K562 (cell line): Measurements from ENCODE around the gene TMEM267. TPM values are rescaled to one million over a fixed set of nuclear protein-coding genes. Genes with fewer than 3 reads are reported as not detected.

ENCODE experiments used
- ATAC-seq: fragments of 200-7000 bp; cut with Tn5 transposase; 3 replicates; pipeline ENCODE4 v1.9.1; 2020; ENCODE audit warnings: moderate library complexity
- BruUV-seq: library from RNA; stranded (reverse); fragments of 400-500 nt; replicated peaks from 2 replicates; lab custom pipeline; 2021; lab: Mats Ljungman, UMichigan
- CTCF ChIA-PET: fragments of 300-600 bp; formaldehyde crosslinking; extraction: SDS; loops from one replicate; lab custom pipeline; 2021; ENCODE audit warnings: low intra/inter-chr PET ratio; lab: Yijun Ruan, JAX
- POLR2A ChIA-PET: fragments of 300-600, 350-650 bp; sonication (Branson Sonifier 250); formaldehyde crosslinking; extraction: SDS; loops from one replicate; lab custom pipeline; 2021; ENCODE audit warnings: antibody characterized with exemption, inconsistent platforms; lab: Yijun Ruan, JAX
- DNase-seq, 4 experiments: peaks; one replicate each; pipeline versions ENCODE4 v3.0.0 to v3.0.0-alpha.2; 2011 to 2018; ENCODE audit warnings: low spot score in 3 of 4, mixed read lengths in 3 of 4; ENCODE audit errors: extremely low read depth in 1 of 4
- FAIRE-seq: peaks from 2 replicates; lab custom pipeline; 2011; peaks lifted over from hg19 to GRCh38; lab: Jason Lieb, UNC
- H2AFZ ChIP-seq: 2 replicates; pipeline ENCODE4 v1.6.0; 2011; ENCODE audit warnings: low read depth, low read length, control low read depth, inconsistent platforms
- H3K27ac ChIP-seq: fragments of 200-600 bp; 3 replicates; pipeline ENCODE4 v1.8.0; 2011; ENCODE audit warnings: low read depth, mild to moderate bottlenecking, control low read depth, inconsistent platforms, low read length, moderate library complexity, mixed read lengths; ENCODE audit errors: extremely low read depth
- H3K27me3 ChIP-seq, 2 experiments: fragments of 300-600 bp in 1 of 2; 2 replicates in 1 of 2; 3 replicates in 1 of 2; pipeline versions ENCODE4 v1.6.0 to v1.8.0; 2011; ENCODE audit warnings: inconsistent platforms in 2 of 2, low read length in 2 of 2, mild to moderate bottlenecking in 1 of 2, mixed read lengths in 1 of 2, moderate library complexity in 1 of 2; ENCODE audit not compliant: control insufficient read depth in 2 of 2, insufficient read depth in 2 of 2
- H3K36me3 ChIP-seq: fragments of 300-600 bp; 3 replicates; pipeline ENCODE4 v1.8.0; 2011; ENCODE audit warnings: mild to moderate bottlenecking, low read length, inconsistent platforms; ENCODE audit not compliant: control insufficient read depth, insufficient read depth
- H3K4me1 ChIP-seq, 2 experiments: fragments of 200-600 bp in 1 of 2; replicated peaks in 1 of 2; 2 replicates in 1 of 2; 3 replicates in 1 of 2; pipeline versions ENCODE4 v1.5.1 to v1.8.0; 2011; ENCODE audit warnings: inconsistent platforms in 2 of 2, low read length in 2 of 2, mild to moderate bottlenecking in 1 of 2, mixed read lengths in 1 of 2, moderate library complexity in 1 of 2; ENCODE audit not compliant: control insufficient read depth in 2 of 2, insufficient read depth in 2 of 2
- H3K4me2 ChIP-seq: 2 replicates; pipeline ENCODE4 v1.6.1; 2011; ENCODE audit warnings: low read length, control low read depth, inconsistent platforms, mixed read lengths; ENCODE audit not compliant: insufficient read depth
- H3K4me3 ChIP-seq: fragments of 200-600 bp; sonication (generic), shearing (Covaris generic); 2 replicates; pipeline ENCODE4 v1.5.1; 2016; ENCODE audit warnings: control low read depth, inconsistent platforms
- H3K79me2 ChIP-seq: fragments of 200-600 bp; 3 replicates; pipeline ENCODE4 v1.8.0; 2011; ENCODE audit warnings: low read length, inconsistent platforms; ENCODE audit not compliant: control insufficient read depth, insufficient read depth
- H3K9ac ChIP-seq, 2 experiments: 2 replicates each; pipeline versions ENCODE4 v1.6.0 to v1.6.1; 2011; ENCODE audit warnings: low read depth in 2 of 2, low read length in 2 of 2, control low read depth in 1 of 2, inconsistent platforms in 1 of 2, mild to moderate bottlenecking in 1 of 2, mixed read lengths in 1 of 2; ENCODE audit not compliant: insufficient read depth in 1 of 2
- H3K9me1 ChIP-seq: one replicate; pipeline ENCODE4 v1.6.0; 2011; ENCODE audit warnings: inconsistent platforms, mild to moderate bottlenecking, low read length, moderate library complexity; ENCODE audit not compliant: control insufficient read depth, insufficient read depth
- H3K9me3 ChIP-seq: replicated peaks from 2 replicates; pipeline ENCODE4 v1.5.1; 2011; ENCODE audit warnings: low read depth, low read length, inconsistent platforms; ENCODE audit not compliant: control insufficient read depth, insufficient read depth
- H4K20me1 ChIP-seq: replicated peaks from 2 replicates; pipeline ENCODE4 v1.6.1; 2011; ENCODE audit warnings: low read length, inconsistent platforms, mixed read lengths; ENCODE audit not compliant: control insufficient read depth, insufficient read depth
- ATF7 ChIP-seq: fragments of 450-650 bp; IDR thresholded peaks from 2 replicates; pipeline ENCODE4 v1.7.1; 2014; ENCODE audit warnings: mild to moderate bottlenecking, moderate library complexity
- CEBPG ChIP-seq, 3 experiments: fragments of 200-800 bp in 1 of 3; sonication (Bioruptor generic) in 1 of 3; sonication (generic) in 1 of 3; formaldehyde crosslinking in 1 of 3; IDR thresholded peaks in 2 of 3; conservative IDR thresholded peaks in 1 of 3; 2 replicates each; pipeline versions ENCODE4 v1.6.1 to v1.8.0; 2016 to 2022; ENCODE audit warnings: missing compliant biosample characterization in 2 of 3, missing genetic modification characterization in 2 of 3, mild to moderate bottlenecking in 1 of 3, missing genetic modification reagents in 1 of 3
- FOXP1 ChIP-seq: sonication (generic); formaldehyde crosslinking; IDR thresholded peaks from 2 replicates; pipeline ENCODE4 v1.8.0; 2022; ENCODE audit warnings: mild to moderate bottlenecking, missing genetic modification reagents
- IFI16 ChIP-seq: fragments of 250-450 bp; sonication (Bioruptor Pico); IDR thresholded peaks from 2 replicates; pipeline ENCODE4 v2.1.2; 2022; ENCODE audit warnings: mild to moderate bottlenecking, inconsistent platforms
- SMAD4 ChIP-seq: fragments of 250-450 bp; sonication (Bioruptor Pico); conservative IDR thresholded peaks from 2 replicates; pipeline ENCODE4 v1.8.0; 2021; ENCODE audit warnings: inconsistent platforms, mild to moderate bottlenecking, moderate library complexity
- U2AF2 ChIP-seq: fragments of 200-400 bp; formaldehyde crosslinking; optimal IDR thresholded peaks from 2 replicates; pipeline ENCODE3; 2017; ENCODE audit warnings: low read depth, mild to moderate bottlenecking, low read length
- ZNF76 ChIP-seq: fragments of 250-450 bp; sonication (Bioruptor Pico); IDR thresholded peaks from 2 replicates; pipeline ENCODE4 v1.4.0; 2020; ENCODE audit warnings: mild to moderate bottlenecking, moderate library complexity, borderline replicate concordance
- WGBS: fragments of 100-300 bp; shearing (Covaris generic); methylation state at CpG from one replicate; pipeline ENCODE4 v1.1.6; 2016; ENCODE audit warnings: low coverage, mixed read lengths; ENCODE audit not compliant: insufficient coverage; ENCODE audit errors: missing lambda C conversion rate; 5-methylcytosine and 5-hydroxymethylcytosine counted together
- in situ Hi-C: fragments of 300-500 bp; cut with MboI; formaldehyde crosslinking; loops from 4 replicates; pipeline ENCODE4 v1.15.0; 2018; ENCODE audit warnings: inconsistent platforms, mixed read lengths
- intact Hi-C: fragments of 100-400 bp; cut with micrococcal nuclease; formaldehyde crosslinking; loops from 2 replicates; pipeline ENCODE4 v1.14.2; 2022
- polyA plus RNA-seq, 8 experiments: library from polyadenylated mRNA; depleted of rRNA in 4 of 8; stranded (reverse) in 5 of 8; unstranded in 3 of 8; fragments of >200 nt; fragmentation: Nextera tagmentation in 2 of 8; fragmentation: Illumina TruSeq in 1 of 8; extraction: Ambion mirVana in 2 of 8; extraction: Trizol in 1 of 8; gene quantifications; 2 replicates each; pipeline versions ENCODE4 v1.2.1 to v1.2.3, GENCODE V29; 2011 to 2014; ENCODE audit warnings: inconsistent platforms in 1 of 8, missing spikeins in 1 of 8
- total RNA-seq, 7 experiments: library from RNA; depleted of rRNA in 6 of 7; stranded (reverse); fragments of >200 nt in 6 of 7; fragmentation: Illumina TruSeq in 2 of 7; extraction: Trizol in 2 of 7; gene quantifications; 2 replicates each; pipeline versions ENCODE4 v1.2.1 to v1.2.3, GENCODE V29; 2011 to 2021; ENCODE audit warnings: low replicate concordance in 1 of 7
- TF ChIP-seq, protein P1 (sequence below): fragments of 250-450 bp; sonication (Bioruptor Pico); IDR thresholded peaks from 2 replicates; pipeline ENCODE4 v1.9.0; 2021; ENCODE audit warnings: mild to moderate bottlenecking, inconsistent platforms
- TF ChIP-seq, protein P2 (sequence below): fragments of 250-450 bp; sonication (Bioruptor Pico); IDR thresholded peaks from 2 replicates; pipeline ENCODE4 v1.4.0; 2020; ENCODE audit warnings: borderline replicate concordance
- TF ChIP-seq, protein P3 (sequence below): fragments of 450-650 bp; IDR thresholded peaks from 2 replicates; pipeline ENCODE4 v1.6.1; 2016; ENCODE audit warnings: low read depth, mild to moderate bottlenecking, moderate library complexity
- TF ChIP-seq, protein P4 (sequence below), 2 experiments: fragments of 450-650 bp in 1 of 2; sonication (generic) in 1 of 2; formaldehyde crosslinking in 1 of 2; IDR thresholded peaks in 1 of 2; conservative IDR thresholded peaks in 1 of 2; 2 replicates each; pipeline versions ENCODE4 v1.6.1 to v1.8.1; 2016 to 2023; ENCODE audit warnings: mild to moderate bottlenecking in 2 of 2, moderate library complexity in 2 of 2, inconsistent platforms in 1 of 2, missing genetic modification reagents in 1 of 2

The TMEM267 gene
- total and polyA plus RNA-seq, 9 of the 15 experiments (the other 6 are each of a cell fraction or from before 2014, with no cell fraction given) = 8.1 to 61.1 (median 17.8) TPM

DNA sequence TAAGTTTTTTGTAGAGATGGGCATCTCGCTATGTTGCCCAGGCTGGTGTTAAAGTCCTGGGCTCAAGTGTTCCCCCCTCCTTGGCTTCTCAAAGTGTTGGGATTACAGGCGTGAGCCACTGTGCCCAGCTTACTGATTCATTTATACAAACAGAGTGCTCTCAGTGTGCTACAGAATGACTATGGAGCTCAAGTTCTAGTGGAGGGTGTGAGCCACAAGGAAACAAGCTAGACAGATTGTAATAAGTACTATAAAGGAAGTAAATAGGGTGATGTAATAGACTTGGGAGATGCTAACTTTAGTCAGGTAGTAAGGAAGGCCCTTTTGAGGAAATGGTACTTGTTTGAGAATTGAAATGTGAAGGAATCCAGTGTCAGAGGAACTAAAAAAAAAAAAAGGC is 1.7 kb upstream of the TMEM267 start:
- no peaks in the 10 kb centered on the region for H4K20me1 ChIP-seq
- no peak overlapping the region for H3K4me3 ChIP-seq
- DNase-seq (no peak), ATAC-seq (no peak), FAIRE-seq (no peak)
- ChIA-PET POLR2A (interaction anchor here (1.0 to 4.2 kb wide), 10 partner anchors 12 to 417 kb away, joined by 3 to 43 read pairs (median 6); partner anchors contain the start of genes C5orf34, NNT and ZNF131), CTCF (interaction anchor here (0.6 kb wide), 2 partner anchors 28 to 493 kb away, joined by 3 to 6 read pairs; no protein-coding TSS in a partner anchor)
- no peak overlapping the region; the same call in 1 of the 2 replicates for H3K4me2 ChIP-seq
- H3K9me3 ChIP-seq = 0 out of 2 replicates have a peak, but pooled peaks cover 1% of the 10 kb centered on the region
- H2AFZ ChIP-seq = no peak overlapping the region
- BruUV-seq = no TSS peak
- intact Hi-C loops = loop anchor here (2.0 to 10.0 kb wide), 2 partner anchors 119 to 259 kb away; partner anchors contain the start of gene NNT
- 75% methylated on average over 2 of the region's 2 CpGs for WGBS
- no peaks in the 10 kb centered on the region for H3K9me1 ChIP-seq
- no peak overlapping the region for H3K9ac ChIP-seq
- TF ChIP-seq, protein P1, sequence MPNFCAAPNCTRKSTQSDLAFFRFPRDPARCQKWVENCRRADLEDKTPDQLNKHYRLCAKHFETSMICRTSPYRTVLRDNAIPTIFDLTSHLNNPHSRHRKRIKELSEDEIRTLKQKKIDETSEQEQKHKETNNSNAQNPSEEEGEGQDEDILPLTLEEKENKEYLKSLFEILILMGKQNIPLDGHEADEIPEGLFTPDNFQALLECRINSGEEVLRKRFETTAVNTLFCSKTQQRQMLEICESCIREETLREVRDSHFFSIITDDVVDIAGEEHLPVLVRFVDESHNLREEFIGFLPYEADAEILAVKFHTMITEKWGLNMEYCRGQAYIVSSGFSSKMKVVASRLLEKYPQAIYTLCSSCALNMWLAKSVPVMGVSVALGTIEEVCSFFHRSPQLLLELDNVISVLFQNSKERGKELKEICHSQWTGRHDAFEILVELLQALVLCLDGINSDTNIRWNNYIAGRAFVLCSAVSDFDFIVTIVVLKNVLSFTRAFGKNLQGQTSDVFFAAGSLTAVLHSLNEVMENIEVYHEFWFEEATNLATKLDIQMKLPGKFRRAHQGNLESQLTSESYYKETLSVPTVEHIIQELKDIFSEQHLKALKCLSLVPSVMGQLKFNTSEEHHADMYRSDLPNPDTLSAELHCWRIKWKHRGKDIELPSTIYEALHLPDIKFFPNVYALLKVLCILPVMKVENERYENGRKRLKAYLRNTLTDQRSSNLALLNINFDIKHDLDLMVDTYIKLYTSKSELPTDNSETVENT (CRISPR knock-in tag) = no peak
- 0 out of 2 replicates have a peak, but pooled peaks have one; percentile 11 for TF ChIP-seq ATF7
- TF ChIP-seq, protein P2, sequence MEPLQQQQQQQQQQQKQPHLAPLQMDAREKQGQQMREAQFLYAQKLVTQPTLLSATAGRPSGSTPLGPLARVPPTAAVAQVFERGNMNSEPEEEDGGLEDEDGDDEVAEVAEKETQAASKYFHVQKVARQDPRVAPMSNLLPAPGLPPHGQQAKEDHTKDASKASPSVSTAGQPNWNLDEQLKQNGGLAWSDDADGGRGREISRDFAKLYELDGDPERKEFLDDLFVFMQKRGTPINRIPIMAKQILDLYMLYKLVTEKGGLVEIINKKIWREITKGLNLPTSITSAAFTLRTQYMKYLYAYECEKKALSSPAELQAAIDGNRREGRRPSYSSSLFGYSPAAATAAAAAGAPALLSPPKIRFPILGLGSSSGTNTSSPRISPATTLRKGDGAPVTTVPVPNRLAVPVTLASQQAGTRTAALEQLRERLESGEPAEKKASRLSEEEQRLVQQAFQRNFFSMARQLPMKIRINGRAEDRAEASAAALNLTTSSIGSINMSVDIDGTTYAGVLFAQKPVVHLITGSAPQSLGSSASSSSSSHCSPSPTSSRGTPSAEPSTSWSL (CRISPR knock-in tag) = no peak
- no peak for TF ChIP-seq IFI16 (CRISPR knock-in tag)
- no peak for TF ChIP-seq ZNF76 (CRISPR knock-in tag)
- TF ChIP-seq, protein P3, sequence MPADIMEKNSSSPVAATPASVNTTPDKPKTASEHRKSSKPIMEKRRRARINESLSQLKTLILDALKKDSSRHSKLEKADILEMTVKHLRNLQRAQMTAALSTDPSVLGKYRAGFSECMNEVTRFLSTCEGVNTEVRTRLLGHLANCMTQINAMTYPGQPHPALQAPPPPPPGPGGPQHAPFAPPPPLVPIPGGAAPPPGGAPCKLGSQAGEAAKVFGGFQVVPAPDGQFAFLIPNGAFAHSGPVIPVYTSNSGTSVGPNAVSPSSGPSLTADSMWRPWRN = no peak
- no peak for TF ChIP-seq CEBPG (CRISPR knock-in tag; IDR thresholded peaks at IDR 0.05)
- TF ChIP-seq CEBPG (tag; conservative IDR thresholded peaks at IDR 0.05 in 1 of 2, IDR thresholded peaks at IDR 0.05 in 1 of 2) = peak; percentile 26 to 80; a peak in 3 of 4 replicates
- no peak for TF ChIP-seq FOXP1
- TF ChIP-seq, protein P4, sequence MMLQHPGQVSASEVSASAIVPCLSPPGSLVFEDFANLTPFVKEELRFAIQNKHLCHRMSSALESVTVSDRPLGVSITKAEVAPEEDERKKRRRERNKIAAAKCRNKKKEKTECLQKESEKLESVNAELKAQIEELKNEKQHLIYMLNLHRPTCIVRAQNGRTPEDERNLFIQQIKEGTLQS (IDR thresholded peaks at IDR 0.05) = peak; percentile 73
- TF ChIP-seq, protein P4 (CRISPR knock-in tag; conservative IDR thresholded peaks at IDR 0.05) = no peak
- no peak for TF ChIP-seq U2AF2
- 0 out of 2 replicates have a peak, but pooled peaks have one; percentile 26 for TF ChIP-seq SMAD4
- H3K36me3 ChIP-seq = peaks cover 30% of the 10 kb centered on the region; the same call in 2 of the 3 replicates
- no peaks in the 10 kb centered on the region for H3K27me3 ChIP-seq
- no peak overlapping the region for H3K27ac ChIP-seq
- peaks cover 31% of the 10 kb centered on the region for H3K79me2 ChIP-seq
- H3K4me1 ChIP-seq = peaks cover 6 to 8% of the 10 kb centered on the region in 2 experiments; a peak in 2 of 5 replicates
- in situ Hi-C loops = no loop called here
